Lung (tissue), 12 donors: Measurements from ENCODE around the gene KCNN2. TPM values are rescaled to one million over a fixed set of nuclear protein-coding genes. Genes with fewer than 3 reads are reported as not detected.

ENCODE experiments used
- ATAC-seq: fragments of 200-7000 bp; cut with Tn5 transposase; one replicate; pipeline ENCODE4 v1.9.1; 2020; ENCODE audit warnings: moderate number of reproducible peaks; ENCODE audit not compliant: insufficient read depth, low FRiP score
- DNase-seq, 3 donors: peaks; one replicate each; pipeline ENCODE4 v3.0.0-alpha.2; 2013 to 2017
- H3K27ac ChIP-seq, 2 donors: one replicate each; pipeline ENCODE4 v1.5.1; 2013; ENCODE audit warnings: mild to moderate bottlenecking in 2 of 2, moderate library complexity in 2 of 2, control low read depth in 1 of 2, inconsistent platforms in 1 of 2, low read depth in 1 of 2, low read length in 1 of 2
- H3K27me3 ChIP-seq, 3 donors: one replicate each; pipeline ENCODE4 v1.5.1; 2013; ENCODE audit warnings: low read length in 2 of 3; ENCODE audit not compliant: control insufficient read depth in 3 of 3, insufficient read depth in 3 of 3
- H3K36me3 ChIP-seq, 4 donors: one replicate each; pipeline ENCODE4 v1.5.1; 2013; ENCODE audit warnings: low read length in 4 of 4, mild to moderate bottlenecking in 1 of 4, moderate library complexity in 1 of 4; ENCODE audit not compliant: control insufficient read depth in 4 of 4, insufficient read depth in 4 of 4
- H3K4me1 ChIP-seq, 5 donors: one replicate each; pipeline ENCODE4 v1.5.1; 2013; ENCODE audit warnings: low read length in 5 of 5, mild to moderate bottlenecking in 2 of 5, moderate library complexity in 1 of 5; ENCODE audit not compliant: control insufficient read depth in 5 of 5, insufficient read depth in 5 of 5
- H3K4me3 ChIP-seq: one replicate; pipeline ENCODE4 v1.5.1; 2013; ENCODE audit warnings: mild to moderate bottlenecking, control low read depth, moderate library complexity
- H3K9ac ChIP-seq, 2 donors: one replicate each; pipeline ENCODE4 v1.5.1; 2013; ENCODE audit warnings: low read length in 2 of 2, control low read depth in 1 of 2; ENCODE audit not compliant: insufficient read depth in 1 of 2
- H3K9me3 ChIP-seq, 4 donors: one replicate each; pipeline ENCODE4 v1.5.1; 2013; ENCODE audit warnings: low read length in 3 of 4, mild to moderate bottlenecking in 1 of 4, moderate library complexity in 1 of 4; ENCODE audit not compliant: control insufficient read depth in 4 of 4, insufficient read depth in 3 of 4
- WGBS, 2 donors: extraction: QIAGEN DNeasy Blood & Tissue Kit; methylation state at CpG; one replicate each; pipeline ENCODE4 v1.1.7; 2013; 5-methylcytosine and 5-hydroxymethylcytosine counted together
- polyA plus RNA-seq, 2 donors: library from polyadenylated mRNA; stranded (reverse); fragments of 200-250 nt; gene quantifications; one replicate each; pipeline ENCODE4 v1.2.1, GENCODE V29; 2013
- total RNA-seq, 2 donors: library from RNA; depleted of rRNA in 1 of 2; stranded (reverse); fragments of >200 nt in 1 of 2; gene quantifications; one replicate each; pipeline ENCODE4 v1.2.1, GENCODE V29; 2014 to 2021
- TF ChIP-seq, protein P1 (sequence below): IDR thresholded peaks from 2 replicates; pipeline ENCODE4 v1.5.1; 2012; ENCODE audit warnings: mild to moderate bottlenecking; ENCODE audit errors: control extremely low read depth, extremely low read depth
- donor health status: control.
- donor health status: control.
- donor health status: Bipolar disorder and iron deficiency.
- donor health status: healthy.
- donor health status: DM: yes; HTN: yes; CAD: no.

KCNN2 gene
- total and polyA plus RNA-seq, 4 donors = 0.74 to 4.9 (median 2.4) TPM

- no peak overlapping the region for H3K4me3 ChIP-seq
- H3K9ac ChIP-seq = no peak overlapping the region
- no peaks in the 10 kb centered on the region for H3K36me3 ChIP-seq
- DNase-seq (no peak), ATAC-seq (no peak)
- TF ChIP-seq, protein P1, sequence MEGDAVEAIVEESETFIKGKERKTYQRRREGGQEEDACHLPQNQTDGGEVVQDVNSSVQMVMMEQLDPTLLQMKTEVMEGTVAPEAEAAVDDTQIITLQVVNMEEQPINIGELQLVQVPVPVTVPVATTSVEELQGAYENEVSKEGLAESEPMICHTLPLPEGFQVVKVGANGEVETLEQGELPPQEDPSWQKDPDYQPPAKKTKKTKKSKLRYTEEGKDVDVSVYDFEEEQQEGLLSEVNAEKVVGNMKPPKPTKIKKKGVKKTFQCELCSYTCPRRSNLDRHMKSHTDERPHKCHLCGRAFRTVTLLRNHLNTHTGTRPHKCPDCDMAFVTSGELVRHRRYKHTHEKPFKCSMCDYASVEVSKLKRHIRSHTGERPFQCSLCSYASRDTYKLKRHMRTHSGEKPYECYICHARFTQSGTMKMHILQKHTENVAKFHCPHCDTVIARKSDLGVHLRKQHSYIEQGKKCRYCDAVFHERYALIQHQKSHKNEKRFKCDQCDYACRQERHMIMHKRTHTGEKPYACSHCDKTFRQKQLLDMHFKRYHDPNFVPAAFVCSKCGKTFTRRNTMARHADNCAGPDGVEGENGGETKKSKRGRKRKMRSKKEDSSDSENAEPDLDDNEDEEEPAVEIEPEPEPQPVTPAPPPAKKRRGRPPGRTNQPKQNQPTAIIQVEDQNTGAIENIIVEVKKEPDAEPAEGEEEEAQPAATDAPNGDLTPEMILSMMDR = no peak
- WGBS, 2 donors = 75 to 78% methylated on average over 7 of the region's 7 CpGs
- H3K27me3 ChIP-seq = no peaks in the 10 kb centered on the region
- peaks cover 0 to 3% (median 0%) of the 10 kb centered on the region in 5 donors for H3K4me1 ChIP-seq
- H3K9me3 ChIP-seq = no peaks in the 10 kb centered on the region
- no peak overlapping the region for H3K27ac ChIP-seq
Measured at GRCh38 chr5:114330916-114331531, 30.8 kb upstream of the KCNN2 start.

GRCh38 chr5:114332493-114332892, 29.4 kb upstream of the KCNN2 start:
- no peak overlapping the region for H3K9ac ChIP-seq
- DNase-seq (no peak), ATAC-seq (no peak)
- H3K4me3 ChIP-seq = no peak overlapping the region
- H3K36me3 ChIP-seq = no peaks in the 10 kb centered on the region
- TF ChIP-seq, protein P1 = no peak
- no peaks in the 10 kb centered on the region for H3K27me3 ChIP-seq
- H3K27ac ChIP-seq = no peak overlapping the region
- H3K9me3 ChIP-seq = no peaks in the 10 kb centered on the region
- peaks cover 0 to 3% (median 0%) of the 10 kb centered on the region in 5 donors for H3K4me1 ChIP-seq

- TF ChIP-seq, protein P1 = no peak
- no peak overlapping the region for H3K4me3 ChIP-seq
- H3K4me1 ChIP-seq = peaks cover 0 to 3% (median 0%) of the 10 kb centered on the region in 5 donors
- no peak overlapping the region for H3K9ac ChIP-seq
- no peak for DNase-seq
- no peaks in the 10 kb centered on the region for H3K9me3 ChIP-seq
- no peak for ATAC-seq
- no peaks in the 10 kb centered on the region for H3K27me3 ChIP-seq
- WGBS, 2 donors = 61 to 67% methylated on average over 5 of the region's 5 CpGs
- no peaks in the 10 kb centered on the region for H3K36me3 ChIP-seq
- H3K27ac ChIP-seq = no peak overlapping the region
Measured at GRCh38 chr5:114332925-114333324, 28.9 kb upstream of the KCNN2 start.

DNA sequence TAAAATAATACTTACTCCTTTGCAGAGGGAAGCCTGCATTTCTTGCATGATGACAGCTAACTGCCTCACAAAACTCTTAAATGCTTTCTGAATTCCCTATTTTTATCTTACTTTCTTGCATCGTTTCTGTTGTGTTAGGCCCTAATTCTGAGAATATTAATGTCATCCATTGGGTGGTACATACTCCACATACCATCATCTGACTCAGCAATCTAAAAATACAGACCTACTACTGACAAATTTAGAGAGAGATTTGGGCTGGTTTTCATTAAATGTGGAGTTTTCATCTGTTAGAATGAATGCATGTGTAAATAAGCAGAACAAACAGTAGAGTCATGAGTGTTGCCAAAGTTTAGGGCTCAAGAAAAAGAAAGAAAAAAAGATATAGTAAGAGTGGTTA, 26.5 kb upstream of the KCNN2 start:
- H3K4me1 ChIP-seq = peaks cover 0 to 3% (median 0%) of the 10 kb centered on the region in 5 donors
- no peak overlapping the region for H3K27ac ChIP-seq
- no peak for ATAC-seq
- TF ChIP-seq, protein P1 = no peak
- no peak for DNase-seq
- 69 to 78% methylated on average over 1 of the region's 1 CpG for WGBS, 2 donors
- H3K9me3 ChIP-seq = peaks cover 0 to 3% (median under 1%) of the 10 kb centered on the region in 4 donors
- H3K4me3 ChIP-seq = no peak overlapping the region
- H3K36me3 ChIP-seq = no peaks in the 10 kb centered on the region
- no peak overlapping the region for H3K9ac ChIP-seq
- H3K27me3 ChIP-seq = no peaks in the 10 kb centered on the region
